Panc1 (cell line): ENCODE measurements around the gene TCF20.

Experiments
- POLR2AphosphoS5 ChIP-seq: IDR thresholded peaks from 2 replicates; pipeline ENCODE4 v1.6.1; 2012; ENCODE audit warnings: mild to moderate bottlenecking, low read depth, low read length, moderate library complexity
- TF ChIP-seq, protein P1 (sequence below): fragments of 450-650 bp; IDR thresholded peaks from 2 replicates; pipeline ENCODE4 v1.5.1; 2017; ENCODE audit warnings: mild to moderate bottlenecking
- TF ChIP-seq, protein P2 (sequence below), 2 experiments: IDR thresholded peaks; 2 replicates each; pipeline ENCODE4 v1.6.1; 2011 to 2012; ENCODE audit warnings: low read depth in 2 of 2, control low read depth in 1 of 2, low read length in 1 of 2, mild to moderate bottlenecking in 1 of 2, moderate library complexity in 1 of 2; ENCODE audit not compliant: insufficient read depth in 1 of 2

GRCh38 chr22:42272431-42272999 is 2.1 kb upstream of the TCF20 start:
- TF ChIP-seq, protein P1, sequence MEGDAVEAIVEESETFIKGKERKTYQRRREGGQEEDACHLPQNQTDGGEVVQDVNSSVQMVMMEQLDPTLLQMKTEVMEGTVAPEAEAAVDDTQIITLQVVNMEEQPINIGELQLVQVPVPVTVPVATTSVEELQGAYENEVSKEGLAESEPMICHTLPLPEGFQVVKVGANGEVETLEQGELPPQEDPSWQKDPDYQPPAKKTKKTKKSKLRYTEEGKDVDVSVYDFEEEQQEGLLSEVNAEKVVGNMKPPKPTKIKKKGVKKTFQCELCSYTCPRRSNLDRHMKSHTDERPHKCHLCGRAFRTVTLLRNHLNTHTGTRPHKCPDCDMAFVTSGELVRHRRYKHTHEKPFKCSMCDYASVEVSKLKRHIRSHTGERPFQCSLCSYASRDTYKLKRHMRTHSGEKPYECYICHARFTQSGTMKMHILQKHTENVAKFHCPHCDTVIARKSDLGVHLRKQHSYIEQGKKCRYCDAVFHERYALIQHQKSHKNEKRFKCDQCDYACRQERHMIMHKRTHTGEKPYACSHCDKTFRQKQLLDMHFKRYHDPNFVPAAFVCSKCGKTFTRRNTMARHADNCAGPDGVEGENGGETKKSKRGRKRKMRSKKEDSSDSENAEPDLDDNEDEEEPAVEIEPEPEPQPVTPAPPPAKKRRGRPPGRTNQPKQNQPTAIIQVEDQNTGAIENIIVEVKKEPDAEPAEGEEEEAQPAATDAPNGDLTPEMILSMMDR: no peak
- TF ChIP-seq POLR2AphosphoS5: no peak
- TF ChIP-seq, protein P2, sequence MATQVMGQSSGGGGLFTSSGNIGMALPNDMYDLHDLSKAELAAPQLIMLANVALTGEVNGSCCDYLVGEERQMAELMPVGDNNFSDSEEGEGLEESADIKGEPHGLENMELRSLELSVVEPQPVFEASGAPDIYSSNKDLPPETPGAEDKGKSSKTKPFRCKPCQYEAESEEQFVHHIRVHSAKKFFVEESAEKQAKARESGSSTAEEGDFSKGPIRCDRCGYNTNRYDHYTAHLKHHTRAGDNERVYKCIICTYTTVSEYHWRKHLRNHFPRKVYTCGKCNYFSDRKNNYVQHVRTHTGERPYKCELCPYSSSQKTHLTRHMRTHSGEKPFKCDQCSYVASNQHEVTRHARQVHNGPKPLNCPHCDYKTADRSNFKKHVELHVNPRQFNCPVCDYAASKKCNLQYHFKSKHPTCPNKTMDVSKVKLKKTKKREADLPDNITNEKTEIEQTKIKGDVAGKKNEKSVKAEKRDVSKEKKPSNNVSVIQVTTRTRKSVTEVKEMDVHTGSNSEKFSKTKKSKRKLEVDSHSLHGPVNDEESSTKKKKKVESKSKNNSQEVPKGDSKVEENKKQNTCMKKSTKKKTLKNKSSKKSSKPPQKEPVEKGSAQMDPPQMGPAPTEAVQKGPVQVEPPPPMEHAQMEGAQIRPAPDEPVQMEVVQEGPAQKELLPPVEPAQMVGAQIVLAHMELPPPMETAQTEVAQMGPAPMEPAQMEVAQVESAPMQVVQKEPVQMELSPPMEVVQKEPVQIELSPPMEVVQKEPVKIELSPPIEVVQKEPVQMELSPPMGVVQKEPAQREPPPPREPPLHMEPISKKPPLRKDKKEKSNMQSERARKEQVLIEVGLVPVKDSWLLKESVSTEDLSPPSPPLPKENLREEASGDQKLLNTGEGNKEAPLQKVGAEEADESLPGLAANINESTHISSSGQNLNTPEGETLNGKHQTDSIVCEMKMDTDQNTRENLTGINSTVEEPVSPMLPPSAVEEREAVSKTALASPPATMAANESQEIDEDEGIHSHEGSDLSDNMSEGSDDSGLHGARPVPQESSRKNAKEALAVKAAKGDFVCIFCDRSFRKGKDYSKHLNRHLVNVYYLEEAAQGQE (IDR thresholded peaks at IDR 0.05; ENCODE audit: insufficient read depth in 1 of 2, low read depth in 2 of 2, low read length in 1 of 2): no peak
